ENCODE measurements around the gene DPY19L3. TPM values are rescaled to one million over a fixed set of nuclear protein-coding genes. Genes with fewer than 3 reads are reported as not detected.

DPY19L3 gene
- total and polyA plus RNA-seq, 12 donors, result 2.9 to 11.8 (median 4.4) TPM

DNA sequence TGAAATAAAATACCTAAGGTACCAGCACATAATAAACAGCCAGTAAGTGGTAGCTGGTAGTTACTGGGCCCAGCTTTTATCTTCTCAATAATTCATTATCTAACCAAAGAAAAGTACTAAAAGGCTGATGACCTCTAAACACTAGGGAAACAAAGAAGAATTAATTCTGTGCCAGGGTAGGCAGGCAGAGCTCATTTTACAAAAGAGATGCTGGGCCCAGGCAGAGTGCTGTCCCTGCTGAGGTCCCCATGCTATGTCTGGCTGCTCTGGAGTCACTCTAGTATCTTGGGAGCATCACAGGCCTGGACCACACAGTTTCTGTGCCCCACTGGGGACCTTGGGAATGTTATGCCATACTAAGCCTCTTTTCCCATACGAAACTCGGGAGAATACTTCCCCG lies 41.9 kb upstream of the DPY19L3 start:
- DNase-seq, result no peak
- WGBS, 2 donors, result 96 to 98% methylated on average over 3 of the region's 3 CpGs
- Histone ChIP-seq H3K36me3 (peaks cover 0 to 79% (median 23%) of the 10 kb centered on the region in 9 donors), H3K4me3 (no peak overlapping the region), H3K27ac (peak overlapping the region in 5 of 10 donors; percentile 40 to 68 (median 68)), H3K27me3 (peaks cover 0 to 72% (median 0%) of the 10 kb centered on the region in 7 donors), H3K9me3 (no peaks in the 10 kb centered on the region), H3K4me1 (peaks cover 0 to 43% (median 23%) of the 10 kb centered on the region in 9 donors)
- TF ChIP-seq, protein P1, sequence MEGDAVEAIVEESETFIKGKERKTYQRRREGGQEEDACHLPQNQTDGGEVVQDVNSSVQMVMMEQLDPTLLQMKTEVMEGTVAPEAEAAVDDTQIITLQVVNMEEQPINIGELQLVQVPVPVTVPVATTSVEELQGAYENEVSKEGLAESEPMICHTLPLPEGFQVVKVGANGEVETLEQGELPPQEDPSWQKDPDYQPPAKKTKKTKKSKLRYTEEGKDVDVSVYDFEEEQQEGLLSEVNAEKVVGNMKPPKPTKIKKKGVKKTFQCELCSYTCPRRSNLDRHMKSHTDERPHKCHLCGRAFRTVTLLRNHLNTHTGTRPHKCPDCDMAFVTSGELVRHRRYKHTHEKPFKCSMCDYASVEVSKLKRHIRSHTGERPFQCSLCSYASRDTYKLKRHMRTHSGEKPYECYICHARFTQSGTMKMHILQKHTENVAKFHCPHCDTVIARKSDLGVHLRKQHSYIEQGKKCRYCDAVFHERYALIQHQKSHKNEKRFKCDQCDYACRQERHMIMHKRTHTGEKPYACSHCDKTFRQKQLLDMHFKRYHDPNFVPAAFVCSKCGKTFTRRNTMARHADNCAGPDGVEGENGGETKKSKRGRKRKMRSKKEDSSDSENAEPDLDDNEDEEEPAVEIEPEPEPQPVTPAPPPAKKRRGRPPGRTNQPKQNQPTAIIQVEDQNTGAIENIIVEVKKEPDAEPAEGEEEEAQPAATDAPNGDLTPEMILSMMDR (IDR thresholded peaks at IDR 0.05), result no peak
- ATAC-seq, result peak in 4 of 8 donors; percentile 21 to 47 (median 28)
- intact Hi-C loops (cut with DNase I), result no loop called here

DNA sequence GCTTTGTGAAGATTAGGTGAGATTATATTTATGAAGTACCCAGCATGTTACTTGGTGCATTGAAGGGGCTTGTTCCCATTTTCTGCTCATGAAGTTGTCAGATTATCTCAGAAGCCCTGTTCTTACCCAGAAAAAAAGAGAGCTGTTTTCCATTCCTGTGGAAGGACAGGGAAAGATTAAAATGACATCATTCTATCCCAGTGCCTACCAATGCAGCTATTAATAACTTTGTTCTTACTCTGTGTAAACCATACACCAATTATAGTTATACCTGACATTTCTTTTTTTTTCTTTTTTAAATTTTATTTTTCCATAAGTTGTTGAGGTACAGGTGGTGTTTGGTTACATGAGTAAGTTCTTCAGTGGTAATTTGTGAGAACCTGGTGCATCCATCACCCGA lies 41.5 kb upstream of the DPY19L3 start:
- no peak overlapping the region for H3K4me3 ChIP-seq
- 86 to 91% methylated on average over 1 of the region's 1 CpG for WGBS, 2 donors
- ATAC-seq, result peak in 5 of 8 donors; percentile 51 to 74 (median 73)
- no peaks in the 10 kb centered on the region for H3K9me3 ChIP-seq
- intact Hi-C loops (cut with DNase I), result no loop called here
- H3K27me3 ChIP-seq, result peaks cover 0 to 70% (median 0%) of the 10 kb centered on the region in 7 donors
- peaks cover 0 to 76% (median 21%) of the 10 kb centered on the region in 9 donors for H3K36me3 ChIP-seq
- peak overlapping the region in 5 of 10 donors; percentile 40 to 68 (median 68) for H3K27ac ChIP-seq
- peaks cover 0 to 47% (median 23%) of the 10 kb centered on the region in 9 donors for H3K4me1 ChIP-seq
- DNase-seq, result no peak
- TF ChIP-seq, protein P1 (IDR thresholded peaks at IDR 0.05), result no peak

DNA sequence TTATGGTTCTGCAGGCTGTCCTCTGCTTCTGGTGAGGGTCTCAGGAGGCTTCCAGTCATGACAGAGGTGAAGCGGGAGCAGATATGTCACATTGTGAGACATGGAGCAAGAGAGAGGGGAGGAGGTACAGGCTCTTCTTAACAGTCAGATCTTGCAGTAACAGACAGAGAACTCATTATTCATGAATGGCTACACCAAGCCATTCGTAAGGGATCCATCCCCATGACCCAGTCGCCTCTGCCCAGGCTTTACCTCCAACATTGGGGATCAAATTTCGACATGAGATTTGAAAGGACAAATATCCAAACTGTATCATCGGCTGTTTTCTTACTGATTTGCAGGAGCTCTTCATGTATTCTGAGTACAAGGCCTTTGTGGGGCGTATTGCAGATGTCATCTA lies 38.5 kb upstream of the DPY19L3 start:
- Histone ChIP-seq H3K4me3 (no peak overlapping the region), H3K4me1 (peaks cover 0 to 47% (median 23%) of the 10 kb centered on the region in 9 donors), H3K9me3 (no peaks in the 10 kb centered on the region), H3K27me3 (peaks cover 0 to 59% (median 0%) of the 10 kb centered on the region in 7 donors), H3K36me3 (peaks cover 0 to 78% (median 4%) of the 10 kb centered on the region in 9 donors), H3K27ac (peak overlapping the region in 1 of 10 donors; percentile 45)
- ATAC-seq (no peak), DNase-seq (no peak)
- TF ChIP-seq, protein P1 (IDR thresholded peaks at IDR 0.05), result no peak
- 83 to 87% methylated on average over 6 of the region's 6 CpGs for WGBS, 2 donors
- intact Hi-C loops (cut with DNase I), result no loop called here

DNA sequence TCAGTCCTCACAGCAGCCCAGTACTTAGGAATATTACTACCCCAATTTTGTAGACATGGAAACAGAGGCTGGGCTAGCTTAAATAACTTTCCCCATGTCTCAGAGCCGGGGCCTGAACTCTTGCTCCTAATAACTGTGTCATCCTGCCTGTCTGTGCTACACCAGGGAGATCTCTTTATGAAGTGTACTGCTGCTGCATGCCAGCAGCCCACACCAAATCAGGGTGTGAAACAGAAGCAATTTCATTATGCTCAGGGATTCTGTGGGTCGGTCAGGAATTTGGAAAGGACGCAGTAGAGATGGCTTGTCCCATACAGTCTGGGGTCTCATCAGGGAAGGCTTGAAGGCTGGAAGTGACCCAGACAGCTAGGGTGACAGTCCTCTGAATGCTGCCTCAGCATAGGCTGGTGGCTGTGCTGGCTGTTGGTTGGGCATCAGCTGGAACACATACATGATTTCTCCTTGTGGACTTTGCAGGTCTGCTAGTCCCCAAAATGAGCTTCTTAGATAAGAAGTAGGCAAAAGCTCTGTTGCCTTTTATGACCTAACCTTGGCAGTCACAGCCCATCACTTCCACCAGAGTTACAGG lies 37.5 kb upstream of the DPY19L3 start:
- intact Hi-C loops (cut with DNase I), result no loop called here
- peaks cover 0 to 43% (median 21%) of the 10 kb centered on the region in 9 donors for H3K4me1 ChIP-seq
- H3K4me3 ChIP-seq, result no peak overlapping the region
- ATAC-seq (peak in 5 of 8 donors; percentile 34 to 62 (median 54)), DNase-seq (no peak)
- H3K9me3 ChIP-seq, result peaks cover 0 to 4% (median 0%) of the 10 kb centered on the region in 11 donors
- H3K27me3 ChIP-seq, result peaks cover 0 to 64% (median 0%) of the 10 kb centered on the region in 7 donors
- H3K36me3 ChIP-seq, result peaks cover 0 to 78% (median 8%) of the 10 kb centered on the region in 9 donors
- TF ChIP-seq, protein P1 (IDR thresholded peaks at IDR 0.05), result no peak
- 84 to 93% methylated on average over 3 of the region's 3 CpGs for WGBS, 2 donors
- peak overlapping the region in 4 of 10 donors; percentile 2 to 51 (median 40) for H3K27ac ChIP-seq
